RWPE2 (cell line): Measurements from ENCODE around the gene GPR176.

Experiments
- ATAC-seq: fragments of 200-7000 bp; cut with Tn5 transposase; 3 replicates; pipeline ENCODE4 v1.9.1; 2021; ENCODE audit warnings: low read depth
- DNase-seq: peaks from one replicate; pipeline ENCODE4 v3.0.0-alpha.2; 2020; ENCODE audit warnings: low spot score
- H3K27ac ChIP-seq: fragments of 450-650 bp; 2 replicates; pipeline ENCODE4 v1.5.1; 2017; ENCODE audit warnings: mild to moderate bottlenecking; ENCODE audit not compliant: poor library complexity, severe bottlenecking
- H3K27me3 ChIP-seq: fragments of 250-450 bp; sonication (Bioruptor Pico); 2 replicates; pipeline ENCODE4 v1.5.1; 2021; ENCODE audit warnings: mild to moderate bottlenecking, moderate library complexity; ENCODE audit not compliant: insufficient read depth, poor library complexity, severe bottlenecking
- H3K36me3 ChIP-seq: fragments of 250-450 bp; sonication (Bioruptor Pico); 2 replicates; pipeline ENCODE4 v1.5.1; 2020; ENCODE audit warnings: low read depth, mild to moderate bottlenecking, moderate library complexity
- H3K4me1 ChIP-seq: fragments of 250-450 bp; sonication (Bioruptor Pico); 2 replicates; pipeline ENCODE4 v1.5.1; 2021; ENCODE audit warnings: mild to moderate bottlenecking, moderate library complexity; ENCODE audit not compliant: insufficient read depth, poor library complexity, severe bottlenecking
- H3K4me3 ChIP-seq: fragments of 250-450 bp; sonication (Bioruptor Pico); 2 replicates; pipeline ENCODE4 v1.5.1; 2021; ENCODE audit warnings: mild to moderate bottlenecking, moderate library complexity; ENCODE audit not compliant: severe bottlenecking
- H3K9me3 ChIP-seq: fragments of 250-450 bp; sonication (Bioruptor Pico); 2 replicates; pipeline ENCODE4 v1.5.1; 2021; ENCODE audit warnings: mild to moderate bottlenecking, moderate library complexity; ENCODE audit not compliant: severe bottlenecking
- CTCF ChIP-seq: fragments of 450-650 bp; IDR thresholded peaks from one replicate; pipeline ENCODE4 v1.5.1; 2017; ENCODE audit warnings: mild to moderate bottlenecking, moderate library complexity; ENCODE audit not compliant: poor library complexity, severe bottlenecking

The GPR176 gene

GRCh38 chr15:39920510-39921273 is 626 bp upstream of the GPR176 start:
- Histone ChIP-seq H3K36me3 (no peaks in the 10 kb centered on the region), H3K27ac (peak overlapping the region; percentile 72), H3K4me3 (peak overlapping the region; percentile 59), H3K27me3 (no peaks in the 10 kb centered on the region), H3K4me1 (peaks cover 20% of the 10 kb centered on the region), H3K9me3 (no peaks in the 10 kb centered on the region)
- peak; percentile 53 for TF ChIP-seq CTCF
- ATAC-seq (peak; percentile 62), DNase-seq (peak; percentile 81)

GRCh38 chr15:39919411-39919747 is 687 bp downstream of the GPR176 start:
- DNase-seq: no peak
- Histone ChIP-seq H3K27me3 (no peaks in the 10 kb centered on the region), H3K4me3 (peak overlapping the region; percentile 59), H3K4me1 (peaks cover 14% of the 10 kb centered on the region), H3K27ac (peak overlapping the region; percentile 72), H3K36me3 (no peaks in the 10 kb centered on the region), H3K9me3 (no peaks in the 10 kb centered on the region)
- peak; percentile 7 for ATAC-seq
- TF ChIP-seq CTCF: no peak

- DNase-seq (no peak), ATAC-seq (peak; percentile 41)
- no peak for TF ChIP-seq CTCF
- Histone ChIP-seq H3K4me1 (peaks cover 14% of the 10 kb centered on the region), H3K27me3 (no peaks in the 10 kb centered on the region), H3K9me3 (no peaks in the 10 kb centered on the region), H3K27ac (peak overlapping the region; percentile 72), H3K4me3 (peak overlapping the region; percentile 59), H3K36me3 (no peaks in the 10 kb centered on the region)
Measured at GRCh38 chr15:39918688-39919385, 1.2 kb downstream of the GPR176 start.

- no peak for TF ChIP-seq CTCF
- no peak overlapping the region for H3K27ac ChIP-seq
- H3K4me1 ChIP-seq: peaks cover 10% of the 10 kb centered on the region
- H3K36me3 ChIP-seq: no peaks in the 10 kb centered on the region
- H3K27me3 ChIP-seq: no peaks in the 10 kb centered on the region
- DNase-seq (no peak), ATAC-seq (no peak)
- H3K9me3 ChIP-seq: no peaks in the 10 kb centered on the region
- no peak overlapping the region for H3K4me3 ChIP-seq
Measured at GRCh38 chr15:39914977-39915376, 5.1 kb downstream of the GPR176 start.

- TF ChIP-seq CTCF: no peak
- Histone ChIP-seq H3K27me3 (no peaks in the 10 kb centered on the region), H3K4me3 (no peak overlapping the region), H3K9me3 (no peaks in the 10 kb centered on the region), H3K36me3 (no peaks in the 10 kb centered on the region), H3K27ac (peak overlapping the region; percentile 41), H3K4me1 (peaks cover 14% of the 10 kb centered on the region)
- no peak for DNase-seq
- no peak for ATAC-seq
Measured at GRCh38 chr15:39909007-39909406, 11.1 kb downstream of the GPR176 start.
